GM18858 (cell line): ENCODE measurements around the gene BEGAIN.

Source experiments
- ATAC-seq: cut with Tn5 transposase; IDR thresholded peaks from one replicate; pipeline ENCODE4 v1.9.1; 2021; ENCODE audit not compliant: unreplicated experiment

The BEGAIN gene

DNA sequence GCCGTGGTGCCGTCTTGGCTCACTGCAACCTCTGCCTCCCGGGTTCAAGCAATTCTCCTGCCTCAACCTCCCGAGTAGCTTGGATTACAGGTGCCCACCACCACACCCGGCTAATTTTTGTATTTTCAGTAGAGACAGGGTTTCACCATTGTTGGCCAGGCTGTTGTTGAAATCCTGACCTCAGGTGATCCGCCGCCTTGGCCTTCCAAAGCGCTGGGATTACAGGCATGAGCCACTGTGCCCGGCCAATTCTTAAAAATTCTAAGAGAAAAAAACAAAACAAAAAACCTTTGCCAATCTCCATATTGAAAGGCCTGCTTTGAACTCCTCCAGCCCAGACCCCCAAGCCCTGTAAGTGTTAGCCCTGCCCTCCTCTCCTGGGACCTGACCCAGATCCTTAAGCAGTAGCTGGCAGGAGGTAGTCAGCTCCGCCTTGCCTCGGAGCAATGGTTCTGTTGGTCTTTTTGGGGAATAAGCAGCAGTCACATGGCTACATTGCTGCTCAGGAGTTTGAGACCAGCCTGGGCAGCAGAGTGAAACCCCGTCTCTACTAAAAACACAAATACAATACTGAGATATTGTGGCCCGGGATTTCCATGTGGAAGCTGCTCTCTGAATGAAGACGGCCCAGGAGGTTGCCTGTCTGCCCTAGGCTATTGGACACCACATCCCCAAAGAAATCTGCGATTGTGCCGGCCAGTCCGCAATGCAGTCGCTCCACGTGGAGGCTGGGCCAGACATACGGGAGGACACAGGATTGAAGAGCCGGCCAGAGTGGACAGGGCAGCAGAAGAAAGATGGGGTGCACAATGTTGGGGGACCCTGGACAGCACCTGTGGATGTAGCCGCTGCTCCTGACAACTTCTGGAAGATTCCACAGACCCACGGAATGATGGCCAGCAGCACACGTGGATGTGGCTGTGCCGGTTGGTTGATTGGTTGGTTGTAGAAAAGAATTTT, 28.8 kb upstream of the BEGAIN start:
- ATAC-seq: no peak

DNA sequence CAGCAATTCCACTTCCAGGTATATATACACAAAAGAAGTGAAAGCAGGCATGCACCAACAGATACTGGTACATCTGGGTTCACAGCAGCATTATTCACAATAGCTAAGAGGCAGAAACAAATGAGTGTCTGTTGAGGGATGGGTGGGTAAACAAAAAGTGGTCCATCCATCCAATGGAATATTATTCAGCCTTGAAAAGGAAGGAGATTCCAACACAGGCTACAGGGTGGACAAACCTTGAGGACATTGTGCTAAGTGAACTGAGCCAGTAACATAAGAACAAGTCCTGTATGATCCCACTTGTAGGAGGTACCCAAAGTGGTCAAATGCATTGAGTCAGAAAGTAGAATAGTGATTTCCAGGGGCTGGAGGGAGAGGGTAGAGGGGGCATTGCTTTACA, 27.6 kb upstream of the BEGAIN start:
- no peak for ATAC-seq

DNA sequence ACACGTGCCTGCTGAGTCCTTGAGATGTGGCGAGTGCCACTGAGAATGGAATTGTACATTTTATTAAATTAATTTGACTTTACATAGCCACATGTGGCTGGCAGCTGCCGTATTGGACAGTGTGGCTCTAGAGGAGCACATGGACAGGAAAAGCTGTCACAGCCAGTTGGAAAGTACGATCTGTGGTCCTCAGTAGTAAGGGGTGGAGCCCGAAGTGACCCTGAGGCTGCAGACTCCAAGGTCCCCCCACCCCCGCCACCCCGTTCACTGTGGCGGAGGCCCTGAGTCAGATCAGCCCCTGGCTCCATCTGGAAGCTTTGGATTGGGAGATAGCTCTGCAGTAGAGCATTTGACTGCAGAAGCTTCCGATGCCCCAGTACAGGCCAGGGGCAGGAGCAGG, 25.8 kb upstream of the BEGAIN start:
- ATAC-seq: no peak

DNA sequence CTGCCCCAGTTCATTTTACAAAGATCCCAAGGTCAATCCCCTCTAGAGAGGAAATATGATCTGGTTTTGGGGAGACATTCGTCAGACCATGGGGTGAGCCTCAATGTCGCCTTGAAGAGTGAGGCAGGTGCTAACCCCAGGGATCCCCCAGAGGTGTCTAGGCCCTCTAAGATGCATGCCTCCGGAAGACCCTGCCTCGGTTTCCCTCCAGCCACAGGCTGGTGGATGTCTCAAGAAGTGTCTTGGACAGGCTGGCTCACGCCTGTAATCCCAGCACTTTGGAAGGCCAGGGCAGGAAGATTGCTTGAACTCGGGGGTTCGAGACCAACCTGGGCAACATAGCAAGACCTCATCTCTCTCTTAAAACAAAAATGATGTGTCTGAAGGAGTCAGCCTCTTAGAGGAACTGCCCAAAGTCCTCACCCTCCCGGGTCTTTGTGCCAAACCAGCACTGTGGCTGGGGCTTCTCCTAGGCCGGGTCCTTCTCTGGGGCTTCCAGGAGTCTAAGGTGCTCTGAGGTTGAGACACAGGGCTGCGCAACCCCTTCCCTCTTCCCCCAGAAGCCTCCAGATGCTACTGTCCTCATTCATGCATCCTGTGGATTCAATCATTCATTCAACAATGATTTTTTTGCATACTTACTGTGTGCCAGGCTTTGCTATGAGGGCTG, 24.7 kb upstream of the BEGAIN start:
- ATAC-seq: no peak

DNA sequence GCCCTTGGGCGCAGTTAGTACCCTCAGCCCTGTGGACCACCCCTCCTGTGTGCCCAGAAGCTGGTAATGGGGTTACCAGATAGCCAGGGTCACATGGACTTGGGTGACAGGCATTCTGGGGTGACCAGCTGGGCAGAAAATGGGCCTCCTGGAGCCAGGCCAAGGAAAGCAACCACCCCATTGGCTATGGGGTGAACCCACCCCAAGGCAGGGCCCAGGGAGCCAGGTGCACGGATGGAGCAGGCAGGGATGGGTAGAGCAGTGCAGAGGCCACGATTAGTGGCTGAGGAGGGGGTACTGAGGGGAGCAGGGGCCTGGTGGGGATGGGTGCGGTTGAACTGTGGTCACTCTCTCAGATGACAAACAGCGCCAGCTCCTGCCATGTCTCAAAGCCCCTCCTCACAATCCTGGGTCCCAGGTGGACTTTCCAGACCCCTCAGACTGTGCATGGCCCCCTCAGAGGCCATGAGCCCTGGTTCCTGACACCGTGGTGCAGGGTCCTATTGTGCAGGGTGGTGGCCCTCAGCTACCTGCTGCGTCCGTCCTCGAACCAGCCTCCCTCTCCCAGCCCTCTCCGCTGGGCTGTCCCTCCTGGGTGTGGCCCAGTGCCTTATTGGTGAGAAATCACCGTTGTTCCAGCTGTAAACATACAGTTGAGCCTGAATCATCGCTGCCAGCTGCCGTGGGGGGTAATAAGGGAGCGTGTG, 23.4 kb upstream of the BEGAIN start:
- no peak for ATAC-seq

DNA sequence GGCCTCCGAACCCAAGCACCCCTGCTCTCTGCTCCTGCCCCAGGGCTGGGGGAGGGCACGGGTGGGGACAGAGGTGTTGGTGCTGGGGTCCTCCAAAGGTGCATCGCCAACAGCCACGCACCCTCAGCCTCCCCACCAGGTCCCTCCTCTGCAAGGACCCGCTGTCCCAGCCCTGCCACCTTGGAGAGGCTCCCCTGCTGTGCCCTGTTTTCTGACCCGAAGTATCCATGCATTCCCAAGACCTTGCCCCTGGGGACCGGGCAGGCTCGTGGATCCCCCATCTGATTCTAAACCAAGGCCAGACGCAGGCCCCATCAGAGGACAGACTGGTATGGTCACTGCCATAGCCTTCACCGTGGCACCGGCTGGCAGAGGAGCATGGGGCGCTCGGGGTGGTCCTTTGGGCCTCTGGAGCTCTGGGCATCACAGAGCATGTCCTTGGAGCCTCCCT, 22.7 kb upstream of the BEGAIN start:
- no peak for ATAC-seq

DNA sequence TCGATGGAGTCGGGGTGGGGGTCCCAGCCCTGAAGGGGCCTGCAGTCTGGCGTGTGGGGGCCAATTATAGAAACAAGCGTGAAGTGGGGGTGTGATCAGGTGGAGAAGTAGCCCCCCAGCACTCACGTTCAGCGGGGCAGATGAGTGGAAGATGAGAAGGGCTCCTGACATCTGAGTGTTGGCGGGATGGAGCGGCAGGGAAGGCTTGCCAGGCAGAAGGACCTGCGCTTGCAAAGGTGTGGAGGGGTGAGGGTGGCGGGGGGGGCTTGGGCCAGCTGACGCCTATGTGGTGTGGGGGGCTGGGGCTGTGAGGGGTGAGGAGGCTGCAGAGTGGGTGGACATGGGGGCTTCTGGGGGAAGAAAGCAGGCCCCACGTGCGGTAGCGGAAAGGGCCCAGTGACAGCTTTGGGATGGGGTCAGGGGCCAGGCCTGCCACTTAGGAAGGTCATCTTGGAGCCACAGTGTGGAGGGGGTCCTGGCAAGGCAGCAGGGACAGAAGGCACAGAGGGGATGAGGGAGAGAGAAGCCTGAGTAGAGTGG, 22.2 kb upstream of the BEGAIN start:
- ATAC-seq: no peak

DNA sequence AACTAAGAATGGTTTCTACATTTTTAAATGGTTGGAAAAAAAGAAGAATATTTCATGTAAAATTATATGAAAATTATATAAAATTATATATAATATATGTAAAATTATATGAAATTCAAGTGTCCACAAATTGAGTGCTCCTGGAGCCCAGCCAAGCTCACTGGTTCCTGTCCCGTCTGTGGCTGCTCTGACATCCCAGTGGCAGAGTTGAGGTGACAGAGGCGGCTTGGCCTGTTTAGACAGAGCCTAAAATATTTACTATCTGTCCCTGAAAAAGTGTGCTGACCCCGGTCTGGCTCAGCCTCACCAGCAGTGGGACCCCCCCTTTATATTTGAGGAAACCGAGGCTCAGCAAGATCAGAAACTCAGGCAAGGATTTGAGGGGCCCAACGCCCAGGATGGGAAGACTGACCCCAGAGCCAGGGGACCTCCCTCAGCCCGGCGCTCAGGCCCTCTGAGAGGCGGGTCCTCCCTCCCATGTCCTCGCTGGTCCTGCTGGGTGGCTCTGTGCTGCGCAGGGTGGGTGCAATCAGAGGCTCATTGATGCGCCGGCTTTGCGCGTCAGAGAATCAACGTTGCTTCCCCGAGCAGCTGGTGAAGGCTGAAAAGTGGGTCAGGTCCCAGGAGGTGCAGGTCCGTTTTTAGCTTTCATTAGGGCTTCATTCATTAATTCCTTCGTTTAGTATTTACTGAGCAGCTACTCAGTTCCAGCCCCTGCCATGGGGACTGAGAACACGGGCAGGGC, 21.5 kb upstream of the BEGAIN start:
- ATAC-seq: no peak

DNA sequence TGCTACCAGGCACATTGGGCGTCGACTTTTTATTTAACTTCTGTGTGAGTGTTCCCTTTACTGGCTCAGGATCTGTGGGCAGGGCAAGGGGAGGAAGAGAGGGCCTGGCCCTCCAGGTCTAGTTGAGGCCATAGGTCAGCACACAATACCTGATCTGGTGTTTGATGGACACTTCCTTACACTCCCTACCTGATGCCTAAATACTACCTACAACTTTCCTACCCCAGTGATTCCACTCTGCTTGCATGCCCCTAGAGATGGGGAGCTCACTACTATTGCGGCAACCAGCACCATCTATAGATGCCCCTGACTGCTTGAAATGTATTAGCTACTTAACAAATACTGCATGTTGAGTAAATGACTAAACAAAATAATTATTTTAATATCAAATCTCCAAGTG, 20.8 kb upstream of the BEGAIN start:
- ATAC-seq: no peak

DNA sequence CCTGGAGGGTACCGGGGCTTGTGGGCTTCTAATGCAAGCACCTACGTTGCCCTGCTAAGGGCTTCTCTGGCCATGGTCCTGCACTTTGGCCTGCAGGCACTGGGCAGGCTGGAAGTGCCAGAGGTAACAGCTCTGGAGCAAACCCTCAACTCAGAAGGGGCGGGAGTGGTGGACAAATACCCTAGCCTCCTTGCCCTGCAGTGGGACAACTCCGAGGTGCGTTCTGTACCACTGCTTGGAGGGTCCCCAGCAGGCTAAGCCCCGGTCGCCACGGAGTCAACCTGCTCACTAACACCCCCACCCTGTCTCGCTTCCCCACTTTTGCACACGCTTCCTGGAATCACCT, 20.4 kb upstream of the BEGAIN start:
- no peak for ATAC-seq

DNA sequence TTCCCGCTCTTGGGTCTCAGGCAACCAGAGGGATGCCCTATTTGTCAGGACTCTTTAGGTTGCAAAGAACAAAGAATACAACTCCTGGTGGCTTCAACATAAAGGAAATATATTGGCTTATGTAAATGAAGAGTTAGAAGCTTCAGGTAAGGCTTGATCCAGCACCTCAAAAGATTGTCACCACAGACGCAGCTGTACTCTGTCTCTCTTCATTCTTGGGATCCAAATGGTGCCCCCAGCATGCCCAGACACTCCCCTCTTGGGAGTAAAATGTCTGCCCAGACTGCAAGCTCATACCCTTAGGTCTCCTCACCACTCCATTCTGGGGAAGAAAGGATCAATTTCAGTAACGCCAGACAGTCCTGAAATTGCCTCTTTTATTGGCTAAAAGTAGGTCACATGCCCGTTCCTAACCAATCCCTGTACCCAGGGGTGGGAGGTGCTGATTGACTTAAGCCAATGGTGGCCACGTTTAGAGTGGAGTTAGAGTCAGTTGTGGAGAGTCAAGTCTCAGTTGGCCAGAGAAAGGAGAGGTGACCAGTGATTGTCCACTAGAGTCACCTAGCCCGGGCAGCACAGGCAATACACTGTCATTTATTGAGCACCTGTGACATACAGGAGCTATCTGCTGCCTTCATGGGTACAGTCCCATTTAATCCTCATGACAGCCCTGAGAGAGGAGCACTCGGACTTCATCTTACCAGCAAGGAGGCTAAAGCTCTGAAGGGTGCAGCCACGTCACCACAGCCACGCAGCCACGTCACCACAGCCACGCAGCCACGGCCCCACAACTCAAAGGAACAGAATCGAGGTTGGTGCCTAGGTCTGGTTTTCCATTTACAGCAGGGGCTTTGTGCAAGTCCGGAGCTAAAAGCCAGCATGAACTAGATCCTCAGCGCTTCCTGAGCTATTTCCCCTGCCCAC, 19.7 kb upstream of the BEGAIN start:
- ATAC-seq: no peak

DNA sequence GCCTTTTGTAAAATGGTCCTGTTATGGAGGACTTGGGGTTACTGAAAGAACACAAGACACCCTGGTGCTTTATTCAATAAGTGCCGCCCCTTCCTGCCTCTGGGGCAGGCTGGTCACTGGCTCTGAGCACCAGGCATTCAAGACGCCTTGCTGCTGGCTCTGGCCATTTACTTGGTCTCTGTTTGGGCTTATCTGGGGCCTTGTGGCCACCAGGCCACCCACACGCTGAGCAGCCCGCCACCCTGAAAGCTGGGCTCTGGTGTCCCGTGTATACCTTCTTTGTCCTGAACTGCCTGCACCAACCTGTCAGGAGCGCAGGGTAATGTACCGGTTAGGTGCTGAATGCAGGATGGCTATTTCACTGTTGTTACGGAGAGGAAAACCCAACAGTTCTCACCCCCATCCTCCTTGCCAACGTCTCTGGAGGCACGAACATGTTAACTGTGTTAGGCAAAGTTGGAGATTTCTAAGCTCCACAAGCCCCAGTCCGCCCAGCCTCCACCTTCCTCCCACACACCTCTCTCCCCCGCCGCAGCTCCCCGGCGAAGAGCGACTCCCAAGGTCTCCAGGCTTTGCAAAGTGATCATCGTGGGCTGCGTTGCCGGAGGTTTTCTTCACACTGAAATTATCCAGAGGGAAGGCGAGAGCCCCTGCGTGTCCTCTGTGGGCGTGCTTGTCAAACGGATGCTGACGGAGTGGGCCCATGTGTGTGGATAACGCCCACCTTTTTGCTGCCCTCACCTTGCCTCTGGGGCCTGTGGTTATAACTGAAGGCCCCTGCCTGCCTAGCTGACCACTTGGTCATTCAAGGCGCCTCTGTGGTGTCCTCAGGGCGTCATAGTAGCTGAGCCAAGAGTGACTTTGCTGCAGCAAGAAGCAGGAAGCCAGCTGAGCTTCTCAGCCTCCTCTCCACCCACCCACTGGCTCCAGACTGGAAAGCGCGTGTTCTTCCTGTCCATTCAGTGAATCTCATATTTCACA, 18.8 kb upstream of the BEGAIN start:
- ATAC-seq: no peak

DNA sequence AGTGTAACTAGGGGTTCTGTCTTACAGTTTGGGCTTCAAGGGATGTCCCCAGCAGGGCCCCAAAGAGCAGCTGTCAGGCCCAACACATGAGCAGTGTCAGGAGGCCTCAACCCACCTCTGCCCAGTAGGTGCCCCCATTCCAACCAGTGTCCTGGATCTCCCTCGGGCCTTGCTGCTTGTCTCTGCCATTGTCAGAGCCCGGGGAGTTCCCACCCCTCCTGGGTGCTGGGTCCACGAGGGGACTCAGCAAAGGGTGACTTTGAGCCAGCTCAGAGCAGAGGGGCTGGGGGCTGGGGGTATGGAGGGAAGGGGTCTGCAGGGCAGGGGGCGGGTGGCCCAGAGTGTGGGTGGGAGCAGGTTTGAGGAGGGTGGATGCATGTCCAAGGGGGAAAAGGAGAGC, 18.0 kb upstream of the BEGAIN start:
- no peak for ATAC-seq

DNA sequence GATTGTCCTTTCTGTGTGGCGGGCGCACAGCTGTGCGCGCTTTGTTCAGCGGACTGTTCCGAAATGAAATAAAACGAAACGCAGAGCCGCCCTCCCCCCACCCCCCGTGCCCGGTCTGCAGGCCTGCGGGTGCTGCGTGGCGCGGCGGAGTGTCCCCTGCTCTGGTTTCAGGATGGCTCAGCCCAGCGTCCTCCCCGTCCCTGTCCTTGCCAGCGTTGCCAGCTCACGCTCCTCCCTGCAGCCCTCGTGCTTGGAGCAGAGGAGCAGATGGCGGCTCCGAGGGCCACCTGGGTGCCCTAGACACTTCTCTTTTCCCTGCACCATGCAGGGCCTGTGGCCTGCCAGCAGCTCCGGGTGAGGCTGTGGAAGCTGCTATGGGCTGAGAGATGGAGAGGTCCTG, 17.5 kb upstream of the BEGAIN start:
- no peak for ATAC-seq

DNA sequence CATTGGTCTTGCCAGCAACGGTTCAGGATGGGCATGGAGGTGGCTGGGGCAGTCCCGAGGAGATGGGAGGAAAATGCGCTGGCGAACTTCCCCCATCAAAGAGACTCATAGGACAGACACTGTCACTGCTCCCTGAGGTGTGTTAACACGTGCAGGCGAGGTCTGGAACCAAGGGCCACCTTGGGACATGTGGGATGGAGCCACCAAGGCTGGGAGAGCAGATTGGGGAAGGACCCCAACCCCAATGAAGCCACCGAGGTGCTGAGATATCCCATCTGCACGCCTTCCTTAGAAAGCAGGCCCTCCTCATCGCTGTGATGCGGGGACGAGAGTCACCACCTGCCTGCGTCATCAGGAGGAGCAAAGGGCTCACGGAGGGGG, 16.9 kb upstream of the BEGAIN start:
- no peak for ATAC-seq

DNA sequence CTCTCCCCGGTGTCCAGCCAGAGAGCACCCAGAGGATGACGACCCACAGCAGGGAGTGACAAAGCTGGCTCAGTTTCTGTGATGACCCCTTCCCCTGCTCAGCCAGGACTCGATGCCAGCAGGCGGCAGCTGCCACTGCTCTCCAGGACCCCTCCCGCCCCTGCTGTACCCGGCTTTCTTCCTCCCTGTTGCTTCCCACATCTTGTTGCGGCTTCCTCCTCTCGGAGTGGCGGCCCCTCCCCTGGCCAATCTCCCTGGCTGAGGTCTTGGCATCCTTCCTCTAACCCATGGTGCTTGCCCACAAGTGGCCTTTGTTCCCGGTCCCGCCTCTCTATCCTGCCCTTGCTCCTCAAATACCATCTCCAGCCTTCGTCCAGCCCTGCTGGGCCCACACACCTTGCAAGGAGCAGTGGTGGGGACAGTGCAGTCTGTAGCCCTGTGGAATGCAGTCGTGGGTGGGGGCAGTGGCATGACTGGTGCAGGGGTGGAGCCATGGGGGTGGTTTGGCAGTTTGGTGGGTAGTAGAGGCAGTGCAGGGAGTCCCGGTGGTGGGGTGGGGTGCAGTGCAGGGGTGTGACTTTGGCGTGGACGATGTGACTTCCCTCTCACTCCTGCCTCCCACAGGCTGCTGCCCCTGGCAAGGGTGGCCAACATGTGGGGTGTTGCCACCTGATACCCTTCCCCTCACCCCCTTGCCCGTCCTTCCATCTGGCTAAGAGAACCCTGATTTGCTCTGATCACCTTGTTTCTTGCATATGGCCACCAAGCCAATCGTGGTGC, 16.3 kb upstream of the BEGAIN start:
- ATAC-seq: no peak

DNA sequence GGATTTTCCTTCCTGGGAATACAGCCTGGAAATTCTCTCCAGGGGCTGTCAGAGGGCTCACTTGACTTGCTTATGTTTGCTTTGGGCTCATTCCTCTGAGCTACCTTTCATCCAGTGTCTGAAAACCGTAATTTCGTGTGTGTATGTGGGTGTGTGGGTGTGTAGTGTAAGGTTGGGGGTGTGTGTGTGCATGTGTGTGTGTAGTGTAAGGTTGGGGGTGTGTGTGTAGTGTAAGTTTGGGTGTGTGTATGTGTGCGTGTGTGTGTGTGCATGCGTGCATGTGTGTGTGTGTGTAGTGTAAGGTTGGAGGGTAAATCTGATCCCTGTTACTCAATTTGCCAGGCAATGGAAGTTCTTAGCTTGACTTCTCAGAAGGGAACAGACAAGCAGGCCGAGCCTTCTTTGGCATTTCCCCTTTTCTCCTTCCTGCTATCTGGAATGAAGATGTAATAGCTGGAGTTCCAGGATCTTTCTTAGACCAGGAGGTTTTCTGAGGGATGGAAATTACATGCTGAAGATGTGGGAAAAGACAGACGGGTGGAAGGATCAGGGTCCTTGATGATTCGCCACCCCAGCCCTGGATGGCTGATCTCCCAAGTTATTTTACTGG, 15.5 kb upstream of the BEGAIN start:
- no peak for ATAC-seq
